Peyer's patch (tissue), 4 donors: Measurements from ENCODE around the gene SYNE1.

Source experiments
- CTCF ChIP-seq, 6 experiments: fragments of 450-650 bp in 4 of 6; fragments of 200-600 bp in 2 of 6; sonication (generic) in 1 of 6; IDR thresholded peaks; one replicate each; pipeline ENCODE4 v1.5.1; 2017 to 2019; ENCODE audit warnings: antibody characterized with exemption in 6 of 6, mild to moderate bottlenecking in 3 of 6, moderate library complexity in 1 of 6
- POLR2A ChIP-seq, 2 donors: fragments of 450-650 bp; IDR thresholded peaks; one replicate each; pipeline ENCODE4 v1.5.1; 2017; ENCODE audit warnings: antibody characterized with exemption in 2 of 2, mild to moderate bottlenecking in 2 of 2, moderate library complexity in 2 of 2

- TF ChIP-seq CTCF (IDR thresholded peaks at IDR 0.05), result no peak
- no peak for TF ChIP-seq POLR2A (IDR thresholded peaks at IDR 0.05)
Measured at GRCh38 chr6:152557502-152557901, 79.7 kb downstream of the SYNE1 start.
